ENCODE data around the gene C1orf116.

The C1orf116 gene

DNA sequence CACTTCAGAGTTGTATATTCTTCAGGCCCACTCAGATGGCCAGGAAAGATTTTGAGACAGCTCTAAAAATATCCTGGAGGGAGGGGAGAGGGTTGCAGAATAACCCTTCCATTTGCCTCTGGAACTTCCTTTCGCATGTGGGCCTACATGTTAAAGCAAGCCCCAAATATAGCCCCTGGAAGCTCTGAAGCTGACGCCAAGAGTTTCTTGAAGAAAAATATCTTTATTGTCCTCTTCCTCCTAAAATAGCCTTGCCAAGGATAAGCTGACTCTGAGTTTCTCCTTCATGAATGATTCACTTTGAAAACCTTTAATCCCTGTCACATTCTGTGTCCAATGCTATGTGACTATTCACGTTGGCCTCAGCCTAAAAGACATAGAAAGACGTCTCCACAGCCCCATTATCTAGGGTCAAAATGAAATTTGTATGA lies 6.4 kb downstream of the C1orf116 start:
- ChIA-PET CTCF (interaction anchor here (0.8 to 10.4 kb wide), 6 partner anchors 11 to 24 kb away, joined by 4 to 92 read pairs (median 6); partner anchors contain the start of gene YOD1), POLR2A (no interaction called here)
- no peak for DNase-seq (ENCODE audit: low read depth, low spot score)

DNA sequence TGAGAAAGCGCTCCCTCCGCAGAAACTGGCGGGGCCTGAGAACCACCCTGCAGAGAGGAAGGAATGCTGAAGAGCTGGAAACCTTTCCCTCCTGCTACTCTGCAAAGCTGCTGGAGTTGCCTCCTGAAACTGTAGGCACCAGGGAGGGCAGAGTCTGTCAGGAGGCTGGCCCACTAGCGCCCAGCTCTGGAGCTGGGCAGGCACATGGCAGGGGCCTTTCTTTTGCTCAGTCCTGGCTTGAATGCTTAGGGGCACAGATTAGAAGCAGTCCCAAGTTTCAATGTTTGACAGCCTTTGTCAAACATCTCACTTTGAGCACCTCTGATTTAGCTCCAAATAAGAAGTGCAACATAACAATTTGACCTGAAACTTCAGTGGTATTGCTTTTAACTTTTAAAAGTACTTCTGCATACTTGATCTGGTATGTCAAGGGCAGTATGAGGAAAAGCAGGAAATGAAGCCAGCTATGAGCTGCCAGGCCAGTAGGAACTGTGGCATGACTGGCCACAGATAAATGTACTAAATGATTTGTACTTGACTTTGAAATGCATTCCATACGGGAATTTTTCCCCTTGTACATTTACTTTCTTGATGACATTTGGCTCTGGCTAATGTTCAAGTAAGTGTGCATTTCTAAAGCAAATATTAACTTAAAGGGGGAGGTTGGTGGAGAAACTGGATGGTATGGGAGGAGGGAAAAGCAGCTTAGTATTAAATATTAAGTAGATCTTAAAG lies 7.2 kb downstream of the C1orf116 start:
- no peak overlapping the region for H3K4me3 ChIP-seq (ENCODE audit: low read depth, low read length)
- ChIA-PET POLR2A (no interaction called here), CTCF (interaction anchor here (0.8 to 10.4 kb wide), 5 partner anchors 10 to 24 kb away, joined by 4 to 92 read pairs (median 6); no protein-coding TSS in a partner anchor)
- TF ChIP-seq, protein P1, sequence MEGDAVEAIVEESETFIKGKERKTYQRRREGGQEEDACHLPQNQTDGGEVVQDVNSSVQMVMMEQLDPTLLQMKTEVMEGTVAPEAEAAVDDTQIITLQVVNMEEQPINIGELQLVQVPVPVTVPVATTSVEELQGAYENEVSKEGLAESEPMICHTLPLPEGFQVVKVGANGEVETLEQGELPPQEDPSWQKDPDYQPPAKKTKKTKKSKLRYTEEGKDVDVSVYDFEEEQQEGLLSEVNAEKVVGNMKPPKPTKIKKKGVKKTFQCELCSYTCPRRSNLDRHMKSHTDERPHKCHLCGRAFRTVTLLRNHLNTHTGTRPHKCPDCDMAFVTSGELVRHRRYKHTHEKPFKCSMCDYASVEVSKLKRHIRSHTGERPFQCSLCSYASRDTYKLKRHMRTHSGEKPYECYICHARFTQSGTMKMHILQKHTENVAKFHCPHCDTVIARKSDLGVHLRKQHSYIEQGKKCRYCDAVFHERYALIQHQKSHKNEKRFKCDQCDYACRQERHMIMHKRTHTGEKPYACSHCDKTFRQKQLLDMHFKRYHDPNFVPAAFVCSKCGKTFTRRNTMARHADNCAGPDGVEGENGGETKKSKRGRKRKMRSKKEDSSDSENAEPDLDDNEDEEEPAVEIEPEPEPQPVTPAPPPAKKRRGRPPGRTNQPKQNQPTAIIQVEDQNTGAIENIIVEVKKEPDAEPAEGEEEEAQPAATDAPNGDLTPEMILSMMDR (IDR thresholded peaks at IDR 0.05; ENCODE audit: insufficient read depth, low read length, missing control alignments), result no peak
- DNase-seq (ENCODE audit: low read depth, low spot score), result no peak

More for the DNA sequence above, 6.4 kb downstream of the C1orf116 start:
- no peak overlapping the region for H3K4me3 ChIP-seq (ENCODE audit: low read depth, low read length)
- TF ChIP-seq, protein P1 (IDR thresholded peaks at IDR 0.05; ENCODE audit: insufficient read depth, low read length, missing control alignments), result no peak

DNA sequence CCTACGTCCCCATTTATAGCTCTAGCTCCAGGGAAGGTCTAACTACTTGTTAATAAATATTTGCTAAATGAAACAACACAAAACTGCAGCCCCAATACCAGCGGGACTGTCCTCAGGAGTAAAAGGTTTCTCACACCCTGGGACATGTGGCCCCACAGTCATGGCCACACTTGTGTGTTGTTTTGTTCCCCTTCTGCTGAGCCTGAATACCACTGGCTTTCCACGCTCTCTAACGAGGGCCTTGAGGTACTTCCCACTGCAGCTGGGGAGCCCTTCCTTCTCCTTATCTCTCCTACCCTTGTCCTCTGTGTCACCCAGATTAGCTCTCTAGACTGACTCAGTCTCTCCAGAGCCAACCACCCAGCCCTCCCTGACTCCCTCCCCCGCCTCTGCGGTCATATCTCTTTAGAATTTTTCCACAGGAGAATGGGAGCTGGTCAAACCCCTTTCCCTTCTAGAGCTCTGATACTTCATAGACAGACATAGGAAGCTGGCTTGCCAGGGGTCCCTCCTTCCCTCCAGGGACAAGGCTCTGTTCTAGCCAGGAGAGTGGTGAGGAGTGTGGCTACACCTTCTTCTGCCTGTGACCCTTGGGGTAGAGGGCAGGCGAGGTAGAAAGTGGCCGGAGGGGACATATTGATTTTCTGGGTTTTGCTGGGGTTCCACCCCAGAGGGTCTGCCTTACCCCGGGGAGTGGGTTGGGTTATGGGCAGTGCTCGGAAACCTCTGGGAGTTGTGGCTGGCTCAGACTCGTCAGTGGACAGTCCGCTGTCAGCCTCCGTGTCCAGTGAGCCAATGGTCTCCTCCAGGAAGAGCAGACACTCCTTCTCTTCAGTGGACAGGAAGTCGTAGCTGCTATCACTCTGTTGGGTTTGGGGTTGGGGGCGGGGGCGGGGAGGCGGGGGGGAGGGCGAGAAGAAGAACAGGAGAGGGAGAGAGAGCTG lies 8.1 kb downstream of the C1orf116 start:
- POLR2A ChIA-PET, result no interaction called here
- CTCF ChIA-PET, result interaction anchor here (0.8 to 10.4 kb wide), 6 partner anchors 9 to 25 kb away, joined by 3 to 92 read pairs (median 6); no protein-coding TSS in a partner anchor
- no peak overlapping the region for H3K4me3 ChIP-seq (ENCODE audit: low read depth, low read length)
- TF ChIP-seq, protein P1 (IDR thresholded peaks at IDR 0.05; ENCODE audit: insufficient read depth, low read length, missing control alignments), result no peak
- DNase-seq (ENCODE audit: low read depth, low spot score), result no peak

DNA sequence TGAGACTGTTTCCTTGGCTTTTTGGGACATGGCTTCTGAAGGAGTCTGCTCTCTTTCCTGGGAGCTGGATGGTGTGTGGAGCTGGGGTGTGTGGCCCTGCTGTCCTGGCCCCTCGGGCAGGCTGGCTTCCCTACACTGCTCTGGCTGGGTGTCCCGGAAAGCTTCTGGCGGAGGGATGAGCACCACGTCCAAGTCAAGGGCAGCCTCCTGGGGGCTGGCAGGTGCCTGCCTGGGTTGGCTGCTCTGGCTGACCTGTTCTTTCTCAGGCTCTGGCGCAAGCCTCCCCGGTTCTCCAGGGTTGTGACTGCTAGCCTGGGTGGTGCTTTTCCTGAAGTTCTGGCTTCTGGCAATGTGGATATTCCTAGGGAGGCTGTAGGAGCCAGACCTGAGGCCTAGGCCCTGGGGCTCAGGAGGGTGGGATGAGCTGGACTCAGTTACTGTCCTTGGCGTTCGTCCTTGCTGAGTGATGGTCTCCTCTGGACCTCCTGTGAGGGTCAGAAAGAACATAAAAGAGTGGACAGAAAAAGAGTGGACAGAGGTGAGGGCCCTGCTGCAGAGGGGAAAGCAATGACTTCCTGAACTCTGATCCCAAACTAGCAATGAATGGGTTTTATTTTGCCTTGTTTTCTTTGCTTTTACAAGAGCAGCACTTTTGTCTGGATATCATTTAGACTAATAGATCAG lies 9.4 kb downstream of the C1orf116 start:
- no peak overlapping the region for H3K4me3 ChIP-seq (ENCODE audit: low read depth, low read length)
- no peak for DNase-seq (ENCODE audit: low read depth, low spot score)
- TF ChIP-seq, protein P1 (IDR thresholded peaks at IDR 0.05; ENCODE audit: insufficient read depth, low read length, missing control alignments), result no peak
- CTCF ChIA-PET, result interaction anchor here (1.5 to 10.4 kb wide), 3 partner anchors 17 to 26 kb away, joined by 7 to 92 read pairs (median 9); no protein-coding TSS in a partner anchor
- POLR2A ChIA-PET, result no interaction called here

DNA sequence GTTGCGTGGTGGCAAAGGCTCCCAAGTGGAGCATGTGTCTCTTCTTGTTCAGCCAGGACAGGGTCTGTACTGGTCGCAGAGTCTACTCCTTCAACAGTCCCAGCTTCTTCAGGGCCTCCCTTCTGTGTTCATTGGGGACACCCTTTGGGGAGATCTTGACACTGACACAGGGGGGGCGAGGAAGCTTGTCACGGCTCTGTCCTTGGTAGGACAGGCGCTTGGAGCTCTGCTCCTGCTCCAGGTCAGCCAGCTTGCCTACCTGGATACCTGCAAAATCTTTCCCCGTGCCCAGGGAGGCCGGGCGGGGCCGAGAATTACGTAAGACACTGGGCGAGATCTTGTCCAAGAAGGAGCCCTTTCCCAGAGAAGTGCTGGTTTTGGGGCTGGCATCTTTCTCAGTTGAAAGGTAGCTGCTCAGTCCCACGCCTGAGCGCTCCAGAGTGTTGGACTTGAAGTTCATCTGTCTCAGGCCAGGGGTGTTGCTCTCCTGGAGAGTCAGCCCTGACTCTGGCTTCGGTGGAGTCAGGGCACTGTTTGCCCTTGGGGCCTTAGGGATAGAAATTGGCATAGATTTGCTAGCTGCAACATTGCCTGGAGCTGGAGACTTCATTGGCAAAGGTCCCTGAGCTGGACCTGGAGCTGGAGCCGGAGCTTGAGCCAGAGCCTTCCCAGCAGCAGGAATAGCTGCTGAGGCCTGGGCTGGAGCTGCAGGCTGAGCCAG lies 10.5 kb downstream of the C1orf116 start:
- ChIA-PET CTCF (interaction anchor here (0.8 to 10.4 kb wide), 6 partner anchors 12 to 383 kb away, joined by 3 to 92 read pairs (median 8); no protein-coding TSS in a partner anchor), POLR2A (no interaction called here)
- no peak overlapping the region for H3K4me3 ChIP-seq (ENCODE audit: low read depth, low read length)
- no peak for DNase-seq (ENCODE audit: low read depth, low spot score)
- TF ChIP-seq, protein P1 (IDR thresholded peaks at IDR 0.05; ENCODE audit: insufficient read depth, low read length, missing control alignments), result no peak

Data from AG04449 (cell line).